ENCODE data around the gene ATP5F1D.

ATP5F1D gene

DNA sequence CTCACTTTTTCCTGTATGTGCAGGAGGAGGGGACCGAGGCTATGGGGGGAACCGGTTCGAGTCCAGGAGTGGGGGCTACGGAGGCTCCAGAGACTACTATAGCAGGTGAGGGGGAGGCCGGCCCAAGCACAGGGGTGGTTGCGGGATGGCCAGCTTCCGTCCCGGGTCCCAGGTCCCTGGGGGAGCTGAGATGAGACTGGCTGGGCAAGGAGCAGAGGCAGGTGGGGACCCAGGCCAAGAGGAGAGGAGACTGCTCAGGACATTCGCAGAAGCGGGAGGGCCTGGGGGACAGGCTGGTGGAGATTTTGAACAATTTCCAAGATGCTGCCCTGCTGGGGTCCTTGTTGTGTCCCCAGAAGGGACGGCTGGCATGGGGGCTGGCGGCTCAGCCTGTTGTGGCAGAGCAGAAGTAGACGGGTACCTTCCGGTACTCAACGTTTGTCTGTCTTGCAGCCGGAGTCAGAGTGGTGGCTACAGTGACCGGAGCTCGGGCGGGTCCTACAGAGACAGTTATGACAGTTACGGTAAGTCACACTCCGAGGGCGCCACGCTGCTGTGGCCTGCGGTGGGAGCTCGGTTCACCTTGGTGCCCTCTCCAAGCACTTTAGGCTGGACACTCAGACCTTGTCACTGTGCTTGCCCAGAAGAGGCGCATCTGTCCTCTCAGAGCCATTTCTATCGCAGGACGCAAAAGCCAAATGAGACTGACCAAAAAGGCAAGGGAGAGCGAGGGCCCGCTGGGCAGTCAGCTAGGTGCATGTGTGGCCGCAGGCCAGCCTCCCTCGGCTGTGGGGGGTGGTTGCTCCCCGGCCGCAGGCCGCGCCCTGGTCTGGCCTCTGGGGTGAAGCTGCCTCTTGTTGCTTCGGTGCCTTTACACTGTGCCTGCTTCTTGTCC is 30.2 kb downstream of the ATP5F1D start:
- DNase-seq: no peak

DNA sequence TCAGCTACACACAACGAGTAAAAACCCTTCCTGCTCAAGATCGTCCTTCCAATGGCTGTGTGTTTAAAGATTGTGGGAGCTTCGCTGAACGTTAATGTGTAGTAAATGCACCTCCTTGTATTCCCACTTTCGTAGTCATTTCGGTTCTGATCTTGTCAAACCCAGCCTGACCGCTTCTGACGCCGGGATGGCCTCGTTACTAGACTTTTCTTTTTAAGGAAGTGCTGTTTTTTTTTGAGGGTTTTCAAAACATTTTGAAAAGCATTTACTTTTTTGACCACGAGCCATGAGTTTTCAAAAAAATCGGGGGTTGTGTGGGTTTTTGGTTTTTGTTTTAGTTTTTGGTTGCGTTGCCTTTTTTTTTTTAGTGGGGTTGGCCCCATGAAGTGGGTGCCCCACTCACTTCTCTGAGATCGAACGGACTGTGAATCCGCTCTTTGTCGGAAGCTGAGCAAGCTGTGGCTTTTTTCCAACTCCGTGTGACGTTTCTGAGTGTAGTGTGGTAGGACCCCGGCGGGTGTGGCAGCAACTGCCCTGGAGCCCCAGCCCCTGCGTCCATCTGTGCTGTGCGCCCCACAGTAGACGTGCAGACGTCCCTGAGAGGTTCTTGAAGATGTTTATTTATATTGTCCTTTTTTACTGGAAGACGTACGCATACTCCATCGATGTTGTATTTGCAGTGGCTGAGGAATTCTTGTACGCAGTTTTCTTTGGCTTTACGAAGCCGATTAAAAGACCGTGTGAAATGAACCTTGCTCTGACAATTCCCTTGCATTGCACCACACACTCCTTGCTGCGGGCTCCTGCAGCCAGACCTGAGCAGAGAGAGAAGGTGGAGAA is 31.1 kb downstream of the ATP5F1D start:
- no peak for DNase-seq

DNA sequence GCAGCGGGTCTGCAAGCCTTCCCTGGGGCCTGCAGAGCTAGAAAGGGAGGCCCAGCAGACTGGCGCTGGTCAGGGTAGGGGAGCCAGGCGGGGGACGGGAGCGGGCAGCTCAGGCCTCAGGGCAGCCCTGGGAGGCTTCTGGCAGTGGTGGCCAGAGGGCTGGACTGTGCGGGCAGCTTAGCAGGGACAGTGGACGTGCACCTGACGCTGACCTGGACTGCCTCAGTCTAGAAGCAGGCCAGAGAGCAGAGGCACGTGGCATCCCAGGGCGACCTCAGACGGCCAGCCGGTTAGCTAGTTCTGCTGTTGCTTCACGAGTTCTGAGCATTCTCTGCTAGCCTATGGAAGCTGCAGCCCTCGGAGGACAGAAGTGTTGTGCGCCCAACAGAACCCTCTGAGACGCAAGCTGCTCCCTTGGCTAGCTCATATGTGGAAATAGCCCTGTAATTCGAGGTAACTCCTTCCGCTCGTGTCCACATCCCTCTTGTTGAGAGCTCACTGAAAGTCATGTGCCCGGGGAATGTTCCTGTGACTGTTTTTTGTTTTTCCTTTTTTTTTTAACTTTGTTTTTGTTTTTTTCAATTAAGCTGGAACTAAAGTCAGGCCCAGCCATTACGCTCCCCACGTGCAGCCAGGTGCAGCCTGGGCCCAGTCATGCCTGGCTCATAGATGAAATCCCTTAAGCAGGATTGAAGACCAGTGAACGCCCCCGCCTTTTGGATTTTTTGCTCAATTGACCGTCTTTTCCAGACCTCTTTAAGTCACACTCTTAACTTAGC is 31.9 kb downstream of the ATP5F1D start:
- DNase-seq: no peak

DNA sequence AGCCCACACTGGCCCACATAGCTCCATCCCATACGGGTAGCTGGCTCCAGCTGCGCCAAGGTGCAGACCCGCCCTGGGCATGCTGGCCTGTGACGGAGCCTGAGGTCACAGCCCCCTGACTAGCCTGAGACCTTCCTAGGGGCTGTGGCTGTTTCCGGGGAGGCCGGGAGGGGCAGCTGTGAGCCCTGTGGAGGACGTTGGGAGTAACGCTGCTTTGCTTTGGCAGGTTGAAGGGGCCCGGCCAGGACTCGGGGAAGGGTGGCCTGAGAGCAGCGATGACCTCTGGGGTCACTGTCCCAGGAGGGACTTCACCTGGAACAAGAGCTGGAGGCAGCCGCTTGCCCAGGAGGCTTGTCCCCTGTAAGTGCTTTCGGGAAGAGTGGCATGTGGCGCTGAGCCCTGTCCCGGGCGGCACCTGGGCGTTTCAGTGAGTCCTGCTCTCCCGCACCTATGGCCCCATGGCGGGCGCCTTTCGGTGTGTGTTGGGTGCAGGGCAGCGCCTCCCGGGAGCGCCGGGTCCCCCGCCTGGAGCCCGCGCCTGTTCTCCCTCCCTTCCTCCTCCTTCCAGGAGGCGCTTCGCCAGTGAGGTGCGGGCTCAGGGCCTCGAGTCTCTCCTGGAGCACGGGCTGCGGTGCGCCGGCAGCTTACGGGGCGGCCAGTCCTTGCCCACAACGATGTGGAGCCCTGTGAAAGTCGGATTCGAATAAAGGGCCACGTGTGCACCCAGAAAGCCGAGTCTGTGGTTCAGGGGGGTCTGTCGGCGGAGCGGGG is 32.7 kb downstream of the ATP5F1D start:
- no peak for DNase-seq

DNA sequence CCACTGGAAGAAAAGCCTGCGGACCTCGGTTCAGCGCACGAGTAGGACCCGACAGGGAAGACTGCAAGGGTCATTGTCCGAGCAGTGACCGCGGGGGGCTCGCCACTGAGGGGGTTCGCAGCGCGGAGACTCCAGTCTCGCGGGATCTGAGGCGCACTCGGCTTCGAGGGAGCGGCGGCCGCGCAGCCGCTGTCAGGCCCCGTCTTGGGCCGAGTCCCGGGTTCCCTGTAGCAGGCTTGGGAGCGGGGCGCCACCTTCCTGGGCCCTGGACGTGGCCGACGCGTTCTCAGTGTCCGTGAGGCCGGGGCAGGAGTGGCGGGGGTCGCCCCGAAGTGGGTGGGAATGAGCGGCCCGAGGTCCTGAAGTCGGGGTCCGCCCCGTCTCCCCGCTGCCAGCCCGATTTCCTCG is 33.3 kb downstream of the ATP5F1D start:
- no peak for DNase-seq

DNA sequence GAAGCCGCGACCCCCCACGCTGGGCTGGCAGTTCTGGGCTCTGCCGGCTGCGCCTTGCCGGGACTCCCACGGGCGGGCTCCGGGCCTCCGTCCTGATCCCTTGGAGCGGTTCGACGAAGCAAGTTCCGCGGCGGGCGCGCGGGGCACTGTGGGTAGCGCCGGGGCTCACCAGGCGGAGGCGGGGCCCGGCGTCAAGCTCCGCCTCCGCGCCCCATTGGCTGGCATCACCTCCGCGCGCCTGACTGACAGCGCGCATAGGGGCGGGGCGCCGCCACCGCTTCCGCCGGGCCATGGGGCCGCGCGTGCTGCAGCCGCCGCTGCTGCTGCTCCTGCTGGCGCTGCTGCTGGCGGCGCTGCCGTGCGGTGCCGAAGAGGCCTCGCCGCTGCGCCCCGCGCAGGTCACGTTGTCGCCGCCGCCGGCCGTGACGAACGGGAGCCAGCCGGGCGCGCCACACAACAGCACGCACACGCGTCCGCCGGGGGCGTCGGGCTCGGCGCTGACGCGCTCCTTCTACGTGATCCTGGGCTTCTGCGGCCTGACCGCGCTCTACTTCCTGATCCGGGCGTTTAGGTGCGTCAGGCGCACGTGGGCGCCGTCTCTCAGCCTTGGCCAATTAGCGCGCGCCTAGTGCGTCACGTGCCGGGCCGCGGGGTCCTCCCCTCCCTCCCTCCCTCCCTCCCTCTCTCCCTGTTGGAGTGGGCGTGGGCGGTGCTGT is 33.9 kb downstream of the ATP5F1D start, which contains the start of gene FAM174C:
FAM174C (plus strand) TSS at position 271 of the 716 bp plus-strand sequence; CDS start at position 291, 20 bp downstream.
- peak; percentile 98 for DNase-seq

DNA sequence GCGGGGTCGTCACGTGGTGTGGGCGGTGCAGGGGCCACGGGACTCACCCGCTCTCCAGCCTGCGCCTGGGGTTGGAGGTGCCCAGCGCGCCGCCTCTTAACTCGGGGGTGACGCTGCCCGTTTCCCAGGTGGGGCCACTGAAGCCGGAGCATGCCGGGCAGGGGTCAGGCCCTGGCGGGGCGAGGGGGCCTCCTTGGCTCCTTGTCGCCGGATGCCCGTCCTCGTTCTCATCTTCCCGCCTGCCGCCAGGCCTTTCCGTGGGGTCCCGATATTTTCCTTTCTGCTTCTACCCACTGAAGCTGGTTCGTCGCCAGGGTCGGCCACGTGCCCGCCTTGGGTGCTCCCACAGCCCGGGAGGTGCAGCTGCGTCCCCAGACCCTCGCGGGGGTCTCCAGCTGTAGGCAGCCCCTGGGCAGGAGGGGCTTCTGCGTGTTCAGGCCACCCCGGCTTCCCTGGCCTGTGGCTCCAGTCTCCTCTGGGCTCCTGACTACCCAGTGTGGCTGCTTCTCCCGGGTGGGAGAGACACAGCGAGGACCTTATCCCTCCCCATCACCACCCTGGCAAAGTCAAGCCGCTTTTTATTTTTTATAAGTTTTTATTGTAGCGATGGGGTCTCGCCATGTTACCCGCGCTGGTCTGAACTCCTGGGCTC is 34.6 kb downstream of the ATP5F1D start:
- no peak for DNase-seq

DNA sequence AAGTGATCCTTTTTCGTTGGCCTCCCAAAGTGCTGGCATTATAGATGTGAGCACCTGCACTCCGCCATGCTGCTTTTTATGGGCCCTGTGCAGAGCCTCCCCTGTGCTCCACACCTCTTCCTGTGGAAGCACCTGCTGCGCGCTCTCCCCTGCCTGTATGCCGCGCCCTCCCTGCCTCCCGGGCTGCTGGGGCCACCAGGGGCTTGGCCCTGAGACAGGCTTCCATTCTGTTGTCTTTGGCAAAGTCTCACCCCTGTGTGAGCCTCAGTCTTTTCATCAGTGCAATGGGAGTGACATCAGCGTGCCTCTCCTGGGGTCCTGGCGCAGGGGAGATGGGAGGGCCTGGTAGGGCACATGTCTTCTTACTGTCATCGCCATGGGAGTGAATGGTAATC is 35.1 kb downstream of the ATP5F1D start:
- DNase-seq: no peak

DNA sequence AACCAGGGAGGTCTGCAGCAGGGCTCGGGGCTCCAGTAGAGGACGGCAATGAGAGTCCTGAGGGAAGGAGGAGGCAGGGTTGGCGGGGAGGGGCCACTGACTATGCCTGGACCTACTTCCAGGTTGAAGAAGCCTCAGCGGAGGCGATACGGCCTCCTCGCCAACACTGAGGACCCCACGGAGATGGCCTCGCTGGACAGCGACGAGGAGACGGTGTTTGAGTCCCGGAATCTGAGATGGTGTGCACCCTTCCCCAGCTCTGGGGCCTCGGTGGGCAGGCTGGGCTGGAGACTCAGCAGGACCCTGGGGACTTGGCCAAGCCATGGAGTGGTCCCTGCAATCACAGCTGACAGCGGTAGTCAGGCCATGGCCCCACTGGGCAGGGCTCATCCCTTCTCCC is 35.5 kb downstream of the ATP5F1D start:
- no peak for DNase-seq

DNA sequence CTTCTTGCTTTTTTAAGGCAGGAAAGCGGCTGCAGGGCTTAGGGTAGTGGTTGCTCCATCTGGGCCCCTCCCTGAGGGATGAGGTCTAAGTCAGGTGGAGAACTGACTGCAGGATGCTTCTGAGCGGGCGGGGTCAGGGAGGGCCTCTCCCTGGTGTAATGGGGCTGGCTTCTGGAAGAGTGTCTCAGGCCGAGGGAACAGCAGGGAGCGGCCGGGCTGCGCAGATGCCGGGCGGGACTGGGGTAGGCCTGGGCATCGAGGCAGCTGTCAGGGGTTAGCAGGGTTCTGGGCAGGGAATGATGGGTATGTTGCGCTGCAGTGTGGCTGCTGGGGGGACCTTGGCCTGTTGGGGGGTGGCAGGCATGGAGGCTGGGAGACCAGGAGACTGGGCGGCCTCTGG is 36.5 kb downstream of the ATP5F1D start:
- no peak for DNase-seq

DNA sequence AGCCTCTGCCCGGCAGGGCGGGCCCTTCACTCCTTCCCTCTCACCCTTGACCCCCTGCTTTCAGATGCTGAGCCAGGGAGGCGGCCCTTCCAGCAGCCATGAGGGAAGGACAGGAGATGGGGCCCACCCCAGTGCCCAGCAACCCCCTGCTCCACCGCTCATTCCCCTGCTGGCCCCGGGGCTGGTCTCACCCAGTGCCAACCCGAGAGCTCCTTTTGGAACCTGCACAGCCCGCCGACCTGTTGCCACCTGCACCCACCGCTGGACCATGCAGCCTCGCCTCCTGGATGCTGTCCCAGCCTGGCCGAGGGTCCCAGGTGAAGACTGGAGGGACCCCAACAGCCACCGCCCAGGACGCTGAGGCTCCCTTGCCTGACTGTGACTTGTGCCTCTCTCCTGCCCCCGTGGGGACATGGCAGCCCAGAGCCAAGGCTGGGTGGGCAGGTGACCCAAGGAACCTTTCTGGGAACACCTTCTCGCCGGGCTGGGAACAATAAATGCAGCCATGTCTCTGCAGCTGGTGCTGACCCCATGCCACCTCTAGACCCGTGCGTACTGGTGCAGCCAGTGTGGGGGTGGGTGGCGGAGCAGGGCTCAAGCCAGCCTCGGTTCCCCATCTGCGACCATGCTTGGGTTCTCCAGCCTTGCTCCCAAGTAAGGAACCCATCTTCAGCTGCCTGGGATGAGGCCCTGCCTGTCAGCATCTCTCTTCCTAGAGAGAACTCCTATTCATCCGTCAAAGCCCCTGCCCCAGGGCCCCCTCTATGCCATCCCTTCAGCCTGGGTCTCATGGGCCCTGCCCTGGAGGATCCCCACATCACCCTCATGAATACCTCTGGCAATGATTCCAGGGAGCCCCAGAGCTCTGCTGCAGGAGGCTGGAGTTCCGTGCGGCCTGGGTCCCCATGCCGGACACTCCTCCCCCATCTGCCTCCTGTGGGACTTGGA is 37.4 kb downstream of the ATP5F1D start:
- DNase-seq: no peak

DNA sequence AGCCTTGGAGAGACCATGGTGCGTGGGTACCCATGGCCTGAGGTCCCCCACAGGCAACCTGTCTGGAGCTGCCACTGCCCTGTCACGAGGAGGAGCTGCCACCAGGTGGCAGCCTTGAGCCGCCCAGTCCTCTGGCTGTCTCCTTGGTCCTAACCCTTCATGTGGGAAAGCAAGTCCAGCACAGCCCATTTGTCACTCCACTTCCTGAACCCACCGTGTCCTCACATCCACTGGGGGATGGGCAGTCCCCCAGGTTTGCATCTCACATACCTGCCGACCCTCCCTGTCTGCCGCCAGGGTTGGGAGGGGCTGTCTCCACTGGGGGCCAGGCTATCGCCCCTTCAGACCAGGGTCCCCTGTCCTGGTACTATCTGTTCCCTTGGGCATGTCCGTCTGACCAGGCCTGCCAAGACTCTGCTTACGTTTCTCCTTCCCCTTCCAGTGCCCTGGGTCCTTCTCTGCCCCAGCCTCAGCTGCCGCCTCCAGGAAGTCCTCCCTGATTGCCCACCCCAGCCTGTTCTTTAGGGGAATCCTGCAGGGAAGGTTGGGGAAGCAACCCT is 38.3 kb downstream of the ATP5F1D start:
- peak; percentile 86 for DNase-seq

DNA sequence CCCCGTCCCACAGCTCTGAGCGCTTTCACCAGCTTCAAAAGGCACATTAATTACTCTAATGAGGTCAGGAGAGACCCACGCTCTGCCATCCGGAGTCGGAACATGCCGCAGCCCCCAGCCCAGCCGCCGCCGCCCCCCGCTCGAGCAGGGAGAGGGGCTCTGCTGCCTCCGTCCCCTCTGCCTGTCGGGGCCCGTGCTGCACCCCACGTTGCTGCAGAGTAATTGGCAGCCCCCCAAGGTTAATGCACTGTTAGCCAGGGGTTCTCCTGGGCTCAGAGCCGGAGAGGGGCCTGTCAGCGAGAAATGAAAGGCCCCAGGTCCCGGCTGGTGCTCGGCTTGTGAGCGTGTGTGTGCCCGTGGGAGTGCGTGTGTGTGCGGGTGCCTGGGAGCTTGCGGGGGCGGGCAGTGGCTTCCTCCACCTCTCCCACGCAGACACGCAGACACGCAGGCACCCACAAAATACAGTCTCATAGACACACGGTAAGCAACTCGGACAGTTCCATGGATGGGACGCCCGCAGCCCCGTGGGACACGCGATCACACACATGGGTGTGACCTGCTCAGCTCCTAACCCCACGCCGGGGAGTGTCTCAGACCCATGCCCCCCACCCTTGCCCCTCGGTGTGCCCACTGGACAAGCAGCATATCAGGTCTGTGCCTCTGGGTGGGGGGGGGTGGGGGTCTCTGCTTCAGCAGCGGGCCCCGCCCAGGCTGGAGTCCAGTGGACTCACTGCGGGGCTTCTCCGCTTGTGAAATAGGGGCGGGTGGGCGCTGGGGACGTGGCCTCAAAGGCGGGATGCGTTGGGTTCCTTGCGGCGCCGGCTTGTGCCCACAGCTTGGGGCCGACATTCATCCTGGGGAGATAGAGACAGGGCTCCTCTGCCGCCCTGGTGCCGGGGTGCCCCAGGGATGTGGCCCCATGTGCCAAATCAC is 39.4 kb downstream of the ATP5F1D start:
- DNase-seq: no peak

DNA sequence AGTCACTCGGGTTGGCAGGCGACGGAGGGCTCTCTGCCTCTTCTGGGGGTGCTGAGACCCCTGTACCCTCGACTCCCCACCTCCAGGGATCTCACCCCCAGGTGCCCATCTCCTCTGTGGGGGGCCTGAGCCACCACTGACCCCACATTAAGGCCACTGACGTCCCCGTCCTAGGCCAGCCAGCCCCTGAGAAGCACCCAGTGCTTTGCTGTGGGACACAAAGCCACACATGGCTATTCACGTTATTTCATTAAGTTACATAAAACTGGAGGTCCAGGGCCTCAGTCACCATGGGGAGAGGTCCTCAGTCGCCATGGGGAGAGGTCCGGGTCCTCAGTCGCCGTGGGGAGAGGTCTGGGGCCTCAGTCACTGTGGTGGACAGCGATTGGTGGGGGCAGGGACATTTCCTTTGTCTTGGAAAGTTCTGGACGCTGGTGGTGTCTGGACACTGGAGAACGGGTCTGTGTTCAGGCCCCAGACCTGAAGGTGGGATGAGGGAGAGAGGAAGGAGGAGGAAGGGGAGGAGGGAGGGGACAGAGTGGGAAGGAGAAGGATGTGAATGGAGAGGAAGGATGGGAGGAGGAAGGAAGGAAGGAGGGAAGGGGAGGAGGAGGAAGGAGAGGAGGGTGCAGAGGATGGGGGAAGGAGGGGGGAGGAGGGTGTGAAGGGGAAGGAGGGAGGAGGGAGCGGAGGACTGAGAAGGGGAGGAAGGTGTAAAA is 40.2 kb downstream of the ATP5F1D start:
- no peak for DNase-seq

DNA sequence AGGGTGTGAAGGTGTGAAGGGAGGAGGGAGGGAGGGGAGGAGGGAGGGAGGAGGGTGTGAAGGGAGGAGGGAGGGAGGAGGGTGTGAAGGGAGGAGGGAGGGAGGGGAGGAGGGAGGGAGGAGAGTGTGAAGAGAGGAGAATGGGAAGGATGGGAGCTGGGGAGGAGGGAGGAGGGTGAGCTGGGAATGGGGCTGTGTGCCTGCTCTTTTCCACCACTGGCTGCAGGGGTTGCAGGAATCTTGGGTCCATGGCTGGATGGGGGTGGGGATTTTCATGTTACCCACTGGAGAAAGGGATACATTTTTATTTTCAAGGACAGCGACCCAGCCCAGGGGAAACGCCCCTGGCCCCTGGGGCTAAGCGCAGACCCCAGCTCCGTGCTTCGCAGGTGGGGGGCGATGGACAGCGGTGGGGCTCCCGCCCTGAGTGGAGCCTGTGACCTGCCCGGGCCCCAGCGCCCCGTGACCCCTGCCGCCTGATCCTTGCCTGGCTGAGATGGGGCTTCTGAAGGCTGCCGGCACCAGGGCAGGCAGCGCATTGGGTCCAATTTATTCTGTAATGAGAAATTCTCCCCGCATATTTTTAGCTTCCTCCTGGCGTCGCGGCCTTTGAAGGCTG is 41.1 kb downstream of the ATP5F1D start:
- no peak for DNase-seq

DNA sequence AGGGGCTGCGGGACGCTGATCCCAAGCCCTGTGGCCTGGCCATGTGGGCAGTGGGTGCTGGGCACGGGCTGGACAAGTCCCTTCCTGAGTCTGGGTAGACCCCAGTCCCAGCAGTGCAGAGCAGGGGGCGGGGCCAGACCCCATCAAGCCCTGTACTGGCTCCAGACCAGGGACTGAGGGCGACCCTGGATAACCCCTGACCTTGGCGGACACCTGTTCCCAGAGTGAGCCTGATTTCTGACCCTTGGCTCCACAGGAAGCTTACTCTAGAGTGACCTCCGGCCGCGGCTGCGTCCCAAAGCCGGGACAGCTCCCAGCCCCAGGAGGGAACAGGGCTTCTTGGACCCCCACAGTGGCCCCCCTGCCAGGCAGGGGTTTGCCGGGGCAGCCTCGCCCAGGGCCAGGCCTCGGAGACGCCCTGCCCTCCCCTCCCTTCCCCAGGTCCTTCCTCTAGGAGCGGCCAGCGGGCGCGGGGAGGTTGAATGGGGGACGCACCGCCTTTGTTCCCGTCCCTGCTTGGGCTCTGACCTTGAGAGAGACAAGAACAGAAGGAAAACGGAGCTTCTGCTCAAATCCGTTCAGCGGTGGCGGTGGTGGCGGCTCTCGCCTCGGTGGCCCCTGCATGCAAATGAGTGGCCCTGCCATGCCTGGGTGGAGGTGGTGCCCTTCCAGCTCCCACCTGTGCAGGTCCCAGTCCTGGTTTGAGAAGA is 41.8 kb downstream of the ATP5F1D start:
- DNase-seq: no peak

DNA sequence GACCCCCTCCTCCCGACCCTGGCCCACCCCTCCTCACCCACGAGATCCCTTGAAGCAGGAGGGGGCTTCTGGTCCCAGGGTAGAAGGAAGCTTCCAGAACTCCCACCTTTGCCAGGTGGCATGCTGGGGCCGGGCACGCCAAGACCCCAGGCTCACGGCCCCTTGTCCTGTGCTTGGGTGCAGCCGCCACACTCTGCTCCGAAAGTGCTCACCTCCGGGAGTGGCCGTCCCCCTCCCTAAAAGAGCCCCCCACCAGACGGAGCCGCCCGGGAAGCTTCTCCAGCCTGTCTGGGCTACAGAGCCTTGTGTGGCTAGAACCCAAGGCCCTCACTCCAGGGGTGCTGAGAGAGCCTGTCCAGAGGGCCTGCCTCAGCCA is 42.4 kb downstream of the ATP5F1D start:
- no peak for DNase-seq

Measured in suppressor macrophage treated with lipopolysaccharide for 4 hours (primary cell).